Measurements from ENCODE around the gene ZBBX.

DNA sequence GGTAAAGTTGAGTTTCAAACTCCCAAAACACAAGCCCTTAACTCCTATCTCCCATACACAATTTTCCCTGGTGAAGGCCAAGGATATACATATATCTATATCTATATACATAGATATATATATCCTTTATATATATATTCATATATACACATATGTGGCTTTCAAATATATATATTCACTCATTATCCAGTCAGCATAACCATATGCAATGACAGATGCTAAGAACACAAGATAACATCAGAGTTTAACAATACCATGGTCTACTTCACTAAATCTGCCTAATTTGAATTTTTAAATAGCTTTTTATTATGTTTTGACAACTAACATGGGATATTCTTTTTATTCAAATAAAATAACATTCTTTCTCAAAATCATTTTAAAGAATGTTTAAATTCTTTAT, 24.7 kb downstream of the ZBBX start:
- TF ChIP-seq, protein P1, sequence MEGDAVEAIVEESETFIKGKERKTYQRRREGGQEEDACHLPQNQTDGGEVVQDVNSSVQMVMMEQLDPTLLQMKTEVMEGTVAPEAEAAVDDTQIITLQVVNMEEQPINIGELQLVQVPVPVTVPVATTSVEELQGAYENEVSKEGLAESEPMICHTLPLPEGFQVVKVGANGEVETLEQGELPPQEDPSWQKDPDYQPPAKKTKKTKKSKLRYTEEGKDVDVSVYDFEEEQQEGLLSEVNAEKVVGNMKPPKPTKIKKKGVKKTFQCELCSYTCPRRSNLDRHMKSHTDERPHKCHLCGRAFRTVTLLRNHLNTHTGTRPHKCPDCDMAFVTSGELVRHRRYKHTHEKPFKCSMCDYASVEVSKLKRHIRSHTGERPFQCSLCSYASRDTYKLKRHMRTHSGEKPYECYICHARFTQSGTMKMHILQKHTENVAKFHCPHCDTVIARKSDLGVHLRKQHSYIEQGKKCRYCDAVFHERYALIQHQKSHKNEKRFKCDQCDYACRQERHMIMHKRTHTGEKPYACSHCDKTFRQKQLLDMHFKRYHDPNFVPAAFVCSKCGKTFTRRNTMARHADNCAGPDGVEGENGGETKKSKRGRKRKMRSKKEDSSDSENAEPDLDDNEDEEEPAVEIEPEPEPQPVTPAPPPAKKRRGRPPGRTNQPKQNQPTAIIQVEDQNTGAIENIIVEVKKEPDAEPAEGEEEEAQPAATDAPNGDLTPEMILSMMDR (IDR thresholded peaks at IDR 0.05) = no peak
- TF ChIP-seq POLR2A (IDR thresholded peaks at IDR 0.05) (no peak), POLR2AphosphoS5 (IDR thresholded peaks at IDR 0.05) (no peak)
